Activated CD8-positive, alpha-beta memory T cell treated with anti-CD3 and anti-CD28 coated beads, Interleukin-2, amount 50 U/mL, for 1 hour (primary cell): Measurements from ENCODE around the gene DBH.

Source experiments
- DNase-seq: peaks from one replicate; pipeline ENCODE4 v3.0.0-alpha.2; 2020; ENCODE audit errors: extremely low read depth

The DBH gene

DNA sequence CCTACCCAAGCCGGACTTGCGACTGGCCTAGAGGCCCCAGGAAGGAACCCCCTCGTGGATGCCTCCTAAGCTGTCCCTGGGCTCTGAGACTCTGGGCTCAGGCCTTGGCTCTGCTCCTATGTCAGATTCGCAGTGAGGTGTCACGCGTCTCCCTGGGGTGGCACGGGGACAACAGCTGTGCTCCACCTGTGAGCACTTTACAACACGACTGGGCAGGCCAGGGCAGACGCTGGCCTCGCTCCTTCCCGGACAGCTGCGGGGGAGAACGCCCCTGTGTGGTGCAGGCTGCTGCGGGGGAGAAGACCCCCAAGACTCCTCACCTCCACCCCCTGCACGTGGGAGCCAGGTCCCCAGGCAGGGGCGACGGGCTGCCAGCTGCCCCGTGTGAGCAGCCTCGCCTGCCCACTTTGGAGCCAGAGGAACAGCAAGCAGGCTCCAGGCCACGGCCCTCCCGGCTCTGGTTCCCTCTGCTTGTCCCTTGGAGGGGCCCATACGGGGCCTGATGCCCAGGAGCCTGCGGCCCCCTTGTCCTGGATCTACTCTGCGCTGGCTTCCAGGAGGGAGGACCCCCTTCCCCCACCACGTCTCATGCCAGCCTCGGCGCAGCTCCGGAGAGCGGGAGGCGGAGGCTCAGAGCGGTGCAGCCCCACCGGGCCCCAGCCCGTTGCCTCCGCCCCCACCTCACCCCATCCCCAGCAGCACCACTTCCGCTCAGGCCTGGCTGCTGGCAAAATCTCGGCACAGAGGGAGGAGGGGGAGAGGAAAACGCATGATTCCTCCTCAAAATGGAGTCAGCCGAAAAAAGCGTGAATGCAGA is 66.0 kb downstream of the DBH start:
- no peak for DNase-seq

DNA sequence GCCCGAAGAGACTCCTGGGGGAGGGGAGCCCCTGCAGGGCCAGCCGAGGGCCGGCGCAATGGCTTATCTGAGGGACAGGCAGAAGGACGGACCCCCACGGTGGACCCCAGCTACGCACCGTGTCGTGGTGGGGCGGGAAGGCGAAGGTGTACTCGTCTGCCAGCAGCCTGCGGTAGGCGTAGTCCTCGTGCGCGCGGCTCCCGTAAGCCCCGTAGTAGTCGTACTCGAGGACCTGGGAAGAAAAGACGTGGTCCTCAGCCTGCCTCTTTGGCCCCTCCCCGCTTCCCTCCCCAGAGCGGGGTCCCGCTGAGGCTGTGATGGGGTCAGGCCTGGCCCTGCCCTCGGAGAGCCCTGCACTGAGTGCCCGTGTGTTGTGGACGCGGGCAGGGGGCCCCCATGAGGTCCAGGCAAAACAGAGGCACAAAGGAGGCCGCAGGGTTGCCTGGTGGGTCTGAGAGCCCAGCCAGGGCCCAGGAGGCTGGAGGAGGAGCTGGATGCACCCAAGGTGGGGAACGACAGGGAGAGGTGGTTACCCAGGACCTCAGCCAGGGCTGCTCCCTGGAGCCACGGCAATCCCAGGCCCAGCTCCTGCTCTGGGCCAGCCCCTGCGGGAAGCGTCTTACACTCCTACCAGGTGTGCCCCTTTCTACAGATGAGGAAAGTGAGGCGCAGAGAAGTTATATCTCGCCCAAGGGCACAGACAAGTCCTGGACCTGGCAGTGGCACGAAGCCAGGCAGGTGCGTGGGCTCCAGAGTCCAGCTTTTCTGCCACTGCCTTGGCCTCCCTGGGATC is 66.8 kb downstream of the DBH start:
- DNase-seq, result no peak

DNA sequence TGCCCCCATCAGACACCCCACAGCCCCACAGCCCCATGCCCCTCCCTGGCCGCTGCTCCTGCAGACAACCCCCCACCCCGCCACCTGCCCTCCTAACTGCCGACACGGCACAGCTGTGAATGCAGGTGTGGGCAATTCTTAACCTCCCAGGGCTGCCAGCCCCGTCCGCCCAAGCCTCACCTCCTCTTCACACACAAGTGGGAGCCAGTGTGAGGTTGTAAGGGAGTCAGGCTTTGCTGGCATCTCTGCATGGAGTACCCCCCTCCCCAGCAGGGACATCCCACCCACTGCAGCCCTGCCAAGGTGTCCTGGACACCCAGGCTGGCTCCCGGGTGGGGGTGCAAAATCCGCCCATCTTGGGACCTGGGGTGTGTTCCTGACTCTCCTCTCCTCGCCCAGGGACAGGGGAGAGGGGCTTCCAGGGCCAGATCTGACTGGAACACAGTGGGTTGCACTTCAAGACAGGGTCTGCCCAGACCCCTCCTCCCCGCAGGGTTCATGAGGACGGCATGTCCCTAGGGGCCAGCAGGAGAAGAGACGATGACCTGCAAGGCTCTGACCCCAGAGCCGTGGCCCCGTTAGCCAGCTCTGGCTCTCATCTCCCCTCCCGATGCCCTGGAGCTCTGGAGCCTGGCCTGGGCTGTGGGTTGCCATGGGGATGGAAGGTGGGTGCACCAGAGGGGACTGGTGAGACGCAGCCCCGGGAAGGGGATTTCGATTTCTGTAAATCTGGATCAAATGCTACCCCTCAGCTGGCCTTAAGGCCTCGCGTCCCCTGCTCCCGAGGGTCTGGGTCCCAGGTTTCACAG is 67.6 kb downstream of the DBH start:
- DNase-seq, result no peak

DNA sequence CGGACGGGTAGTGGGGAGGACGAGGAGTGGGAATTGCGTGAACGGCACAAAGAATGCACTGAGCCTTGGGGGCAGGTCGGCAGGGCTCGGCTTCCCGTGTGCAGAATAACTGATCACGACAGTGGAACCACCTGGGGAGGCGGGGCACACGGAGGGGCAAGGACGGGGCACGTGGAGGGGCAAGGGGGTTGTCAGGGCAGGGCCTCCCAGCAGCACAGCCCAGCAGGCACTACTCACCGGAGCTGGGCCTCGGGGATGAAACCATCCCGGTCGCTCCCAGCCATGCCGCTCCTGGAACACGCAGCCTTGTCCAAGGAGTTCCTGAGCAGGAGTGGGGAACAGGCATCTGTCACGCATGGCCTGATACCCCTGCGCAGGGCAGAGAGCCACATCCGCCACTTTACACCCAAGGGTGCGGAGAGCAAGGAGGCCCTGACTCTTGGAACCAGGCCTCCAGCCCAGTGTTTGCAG is 68.6 kb downstream of the DBH start:
- DNase-seq, result no peak

DNA sequence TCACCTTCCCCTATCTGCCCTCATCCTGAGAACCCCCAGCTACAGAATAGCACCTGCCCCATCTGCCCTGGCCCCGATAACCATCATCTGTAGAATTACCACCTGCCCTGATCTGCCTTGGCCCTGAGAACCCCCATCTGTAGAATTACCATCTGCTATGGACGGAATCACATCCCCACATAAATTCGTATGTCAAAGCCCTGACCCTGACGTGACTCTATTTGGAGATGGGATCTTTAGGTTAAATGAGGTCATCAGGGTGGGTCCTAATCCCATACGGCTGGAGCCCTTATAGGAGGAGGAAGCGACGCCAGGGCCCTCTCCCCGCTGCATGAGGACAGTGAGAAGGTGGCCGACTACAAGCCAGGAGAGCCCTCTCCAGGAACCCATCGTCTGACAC is 69.4 kb downstream of the DBH start:
- DNase-seq, result no peak

DNA sequence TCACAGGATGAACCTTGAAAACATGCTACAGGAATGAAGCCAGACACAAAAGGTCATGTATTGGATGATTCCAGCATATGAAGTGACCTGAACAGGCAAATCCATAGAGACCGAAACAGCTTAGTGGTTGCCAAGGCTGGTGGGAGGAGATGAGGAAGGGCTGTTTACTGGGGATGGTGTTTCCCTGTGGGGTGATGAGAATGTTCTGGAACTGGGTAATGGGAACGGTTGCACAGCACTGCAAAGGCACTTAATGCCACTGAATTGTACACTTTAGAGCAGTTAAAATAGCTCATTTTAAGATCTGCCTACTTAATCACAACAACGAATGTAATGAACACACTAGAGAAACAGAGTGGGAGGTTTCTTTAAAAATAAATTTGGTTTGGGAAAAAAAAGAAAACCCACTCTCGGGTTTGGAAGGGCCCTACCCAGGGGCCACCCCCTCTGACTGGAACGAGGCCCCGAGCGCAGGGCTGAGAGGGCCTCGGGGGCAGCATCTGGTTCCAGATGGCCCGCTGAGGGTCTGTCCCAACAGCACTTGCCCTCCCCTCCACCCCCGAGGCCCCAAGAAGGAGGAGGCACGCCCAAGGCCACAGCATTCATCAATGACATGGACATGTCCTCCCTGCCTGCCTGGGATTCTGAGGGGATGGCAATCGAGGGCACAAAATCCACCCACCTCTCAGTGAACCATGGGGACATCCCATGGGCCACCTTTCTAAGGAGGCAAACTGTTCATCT is 70.3 kb downstream of the DBH start:
- no peak for DNase-seq

DNA sequence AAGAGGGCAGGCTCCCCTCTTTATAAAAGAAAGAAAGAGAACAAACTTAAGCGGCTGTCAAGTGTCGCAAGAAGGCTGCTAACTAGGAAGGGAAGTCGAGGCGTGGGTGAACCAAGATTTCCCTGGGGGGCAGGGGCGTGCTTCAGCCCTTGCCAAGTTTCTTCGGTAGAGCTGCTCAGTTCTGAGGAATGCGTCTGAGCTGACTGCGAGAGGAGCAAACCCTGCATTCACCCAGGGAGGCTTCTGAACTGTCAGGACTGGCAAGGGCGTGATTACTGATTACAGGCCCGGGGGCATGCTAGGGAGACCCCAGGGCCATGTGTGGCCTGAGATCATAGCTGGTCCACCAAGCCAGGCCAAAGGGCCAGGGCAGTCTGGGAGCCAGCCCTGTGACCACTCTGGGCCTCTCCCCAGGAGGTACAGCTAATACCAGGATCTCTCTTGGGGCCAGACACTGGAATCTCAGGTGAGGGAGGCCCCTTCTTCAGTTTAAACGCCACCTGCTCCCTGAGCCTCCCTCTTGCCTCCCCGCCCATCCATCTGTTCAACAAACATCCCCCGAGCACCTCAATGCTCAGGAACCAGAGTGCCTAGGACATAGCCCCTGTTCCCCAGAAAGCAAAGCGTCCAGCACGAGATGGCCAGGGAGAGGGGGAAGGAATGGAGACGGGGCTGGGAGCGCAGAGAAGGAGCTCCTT is 71.1 kb downstream of the DBH start:
- no peak for DNase-seq

GRCh38 chr9:133707763-133708245 is 71.6 kb downstream of the DBH start:
- no peak for DNase-seq

GRCh38 chr9:133708246-133709014 is 72.3 kb downstream of the DBH start:
- DNase-seq, result no peak
